ENCODE measurements around the gene FOXP1. TPM values are rescaled to one million over a fixed set of nuclear protein-coding genes. Genes with fewer than 3 reads are reported as not detected.

The FOXP1 gene
- total and polyA plus RNA-seq, 9 of the 15 experiments (the other 6 are each of a cell fraction or from before 2014, with no cell fraction given): 7.7 to 34.5 (median 13.7) TPM

- no peak for TF ChIP-seq CHD7 (IDR thresholded peaks at IDR 0.05; ENCODE audit: low read depth, low read length)
- TF ChIP-seq KDM4B (IDR thresholded peaks at IDR 0.05; ENCODE audit: borderline replicate concordance in 2 of 2, low read depth in 1 of 2): no peak
- no peak for TF ChIP-seq ZNF561 (CRISPR knock-in tag; conservative IDR thresholded peaks at IDR 0.05)
Observed at GRCh38 chr3:70979983-70980645, 603.4 kb downstream of the FOXP1 start (continued).
